Embryonic facial prominence (tissue), 1 donor: ENCODE results near the gene PARD6A.
"Not testable (repeated sequence)": the region's sequence is repeated elsewhere in the genome, so short reads cannot be mapped to it uniquely, and the experiment has no call there.

Experiments
- DNase-seq: peaks from one replicate; pipeline ENCODE4 v3.0.0-alpha.2; 2016; ENCODE audit errors: extremely low spot score

Gene PARD6A

GRCh38 chr16:67685388-67686112 lies 24.8 kb downstream of the PARD6A start:
- DNase-seq = no peak

DNA sequence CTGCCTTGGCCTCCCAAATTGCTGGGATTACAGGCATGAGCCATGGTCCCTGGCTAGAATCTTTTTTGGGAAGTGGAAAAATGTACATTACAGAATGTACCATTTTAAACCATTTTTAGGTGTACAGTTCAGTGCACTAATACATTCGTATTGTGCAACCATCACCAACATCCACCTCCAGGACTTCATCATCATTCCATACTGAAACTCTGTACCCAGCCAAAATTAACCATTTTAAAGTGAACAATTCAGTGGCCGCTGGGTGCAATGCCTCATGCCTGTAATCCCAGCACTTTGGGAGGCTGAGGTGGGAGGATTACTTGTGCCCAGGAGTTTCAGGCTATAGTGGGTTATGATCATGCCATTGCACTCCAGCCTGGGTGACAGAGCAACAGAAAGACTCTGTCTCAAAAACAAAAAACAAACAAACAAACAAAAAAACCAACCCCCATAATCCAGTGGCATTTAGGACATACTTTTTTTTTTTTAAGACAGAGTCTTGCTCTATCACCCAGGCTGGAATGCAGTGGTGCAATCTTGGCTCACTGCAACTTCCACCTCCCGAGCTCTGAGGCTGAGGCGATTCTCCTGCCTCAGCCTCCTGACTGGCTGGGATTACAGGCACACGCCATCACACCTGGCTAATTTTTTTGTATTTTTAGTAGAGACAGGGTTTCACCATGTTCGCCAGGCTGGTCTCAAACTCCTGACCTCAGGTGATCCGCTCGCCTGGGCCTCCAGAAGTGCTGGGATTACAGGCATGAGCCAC lies 32.9 kb downstream of the PARD6A start:
- DNase-seq = not testable (repeated sequence)

DNA sequence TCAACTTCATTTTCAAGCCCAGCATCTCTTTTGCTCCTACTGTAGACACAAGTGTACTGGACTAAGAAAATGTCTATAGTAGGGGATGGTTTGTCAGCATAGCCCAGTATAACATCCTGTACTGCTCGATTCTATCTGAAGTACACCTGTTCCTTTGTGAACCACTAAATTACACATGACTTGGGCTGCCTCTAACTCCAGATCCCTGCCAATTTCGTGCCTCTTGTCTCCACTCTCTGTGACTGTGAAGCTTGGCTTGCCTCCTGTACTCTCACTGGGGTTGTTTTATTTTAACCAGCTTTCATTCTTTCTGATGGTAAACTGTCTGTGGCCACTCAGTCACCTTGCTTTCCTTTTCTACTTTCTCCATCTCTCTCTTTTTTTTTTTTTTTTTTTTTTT lies 33.9 kb downstream of the PARD6A start:
- no peak for DNase-seq

DNA sequence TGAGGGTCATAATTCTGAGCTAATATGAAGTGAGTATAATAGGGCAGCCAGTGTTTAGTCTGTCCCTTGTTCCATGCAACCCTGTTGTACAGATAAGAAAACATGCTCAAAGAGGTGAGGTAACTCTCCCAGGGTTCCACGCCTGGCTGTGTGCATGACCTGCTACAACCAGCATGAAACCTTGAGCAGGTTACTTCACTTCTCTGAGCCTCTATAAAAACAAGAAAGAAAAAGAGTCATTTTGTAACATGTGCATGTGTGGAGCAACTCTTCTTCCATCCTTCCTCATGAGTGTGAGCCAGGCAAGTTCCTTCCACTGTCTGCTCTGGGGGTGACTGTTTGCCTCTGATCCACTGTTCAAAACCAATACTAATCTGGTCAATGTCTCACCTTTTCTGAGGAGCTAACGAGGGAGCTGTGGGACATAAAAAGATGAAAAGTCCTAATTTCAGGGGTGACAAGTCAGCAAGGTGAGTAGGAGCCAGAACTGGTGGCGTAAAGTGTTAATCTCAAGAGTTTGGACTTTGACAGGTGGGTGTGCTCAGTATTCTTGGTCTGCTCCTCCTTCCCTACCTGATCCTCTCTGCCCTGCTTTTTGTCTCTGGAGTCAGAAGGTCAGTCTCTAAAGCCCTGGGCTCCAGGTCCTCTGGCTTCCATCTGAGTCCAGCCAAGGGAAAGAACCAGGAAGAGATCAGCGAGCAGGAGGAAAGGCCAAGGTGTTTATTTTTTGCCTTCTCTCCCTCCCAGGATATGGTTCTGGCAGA lies 36.8 kb downstream of the PARD6A start:
- no peak for DNase-seq

DNA sequence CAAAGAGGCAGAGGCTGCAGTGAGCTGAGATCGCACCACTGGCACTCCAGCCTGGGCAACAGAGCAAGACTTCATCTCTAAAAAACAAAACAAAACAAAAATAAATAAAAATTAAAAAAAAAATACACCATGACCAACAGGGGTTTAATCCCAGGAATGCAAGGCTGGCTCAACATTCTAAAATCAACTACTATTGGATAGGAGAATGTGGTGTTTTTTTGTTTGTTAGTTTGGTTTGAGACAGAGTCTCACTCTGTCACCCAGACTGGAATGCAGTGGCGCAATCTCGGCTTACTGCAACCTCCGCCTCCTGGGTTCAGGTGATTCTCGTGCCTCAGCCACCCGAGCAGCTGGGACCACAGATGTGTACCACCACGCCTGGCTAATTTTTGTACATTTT lies 38.5 kb downstream of the PARD6A start:
- DNase-seq = no peak

- DNase-seq = no peak
Measured at GRCh38 chr16:67701420-67701819, 40.7 kb downstream of the PARD6A start.

DNA sequence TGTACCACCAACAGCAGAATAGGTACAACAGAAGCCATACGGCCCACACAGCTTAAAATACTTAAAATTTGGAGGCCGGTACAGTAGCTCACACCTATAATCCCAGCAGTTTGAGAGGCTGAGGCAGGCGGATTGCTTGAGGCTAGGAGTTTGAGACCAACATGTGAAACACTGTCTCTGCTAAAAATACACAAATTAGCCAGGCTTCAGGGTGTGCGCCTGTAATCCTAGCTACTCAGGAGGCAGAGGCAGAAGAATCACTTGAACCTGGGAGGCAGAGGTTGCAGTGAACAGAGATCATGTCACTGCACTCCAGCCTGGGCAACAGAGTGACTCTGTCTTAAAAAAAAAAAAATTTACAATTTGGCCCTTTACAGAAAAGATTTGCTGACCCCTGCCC lies 41.4 kb downstream of the PARD6A start:
- DNase-seq = no peak

- no peak for DNase-seq
Measured at GRCh38 chr16:67703626-67704025, 42.9 kb downstream of the PARD6A start.

- DNase-seq = no peak
Measured at GRCh38 chr16:67704110-67704509, 43.4 kb downstream of the PARD6A start.

DNA sequence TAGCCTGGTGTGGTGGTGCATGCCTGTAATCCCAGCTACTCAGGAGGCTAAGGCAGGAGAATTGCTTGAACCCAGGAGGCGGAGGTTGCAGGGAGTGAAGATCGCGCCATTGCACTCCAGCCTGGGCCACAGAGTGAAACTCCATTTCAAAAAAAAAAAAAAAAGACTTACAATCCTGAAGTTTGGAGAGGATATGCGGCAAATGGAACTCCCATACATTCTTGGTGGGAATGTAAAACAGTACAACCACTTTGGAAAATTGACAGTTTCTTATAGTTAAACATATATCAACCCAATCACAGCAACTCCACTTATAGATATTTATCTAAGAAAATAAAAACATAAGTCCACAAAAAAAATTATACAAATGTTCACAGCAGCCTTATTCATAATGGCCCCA lies 46.5 kb downstream of the PARD6A start:
- DNase-seq = no peak

- DNase-seq = no peak
Measured at GRCh38 chr16:67707790-67708189, 47.0 kb downstream of the PARD6A start.

DNA sequence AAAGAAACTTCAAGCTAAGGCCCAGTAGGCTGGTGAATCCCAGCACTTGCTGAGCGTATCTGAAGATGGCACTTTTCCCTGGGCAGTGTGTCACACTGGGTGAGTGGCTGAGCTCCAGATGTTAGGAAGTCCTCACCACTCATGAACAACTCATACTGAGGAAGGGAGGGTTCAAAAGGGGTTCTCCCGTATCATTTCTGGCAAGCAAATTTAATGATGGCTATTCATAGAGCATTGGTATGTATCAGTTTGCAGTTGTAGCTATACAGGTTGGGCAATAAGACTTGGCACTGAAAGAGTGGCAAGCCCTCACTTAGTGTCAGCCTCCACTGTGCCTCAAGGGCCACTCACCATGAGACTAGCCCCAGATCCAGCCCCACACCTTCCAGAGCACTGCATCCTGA lies 47.6 kb downstream of the PARD6A start:
- DNase-seq = no peak

DNA sequence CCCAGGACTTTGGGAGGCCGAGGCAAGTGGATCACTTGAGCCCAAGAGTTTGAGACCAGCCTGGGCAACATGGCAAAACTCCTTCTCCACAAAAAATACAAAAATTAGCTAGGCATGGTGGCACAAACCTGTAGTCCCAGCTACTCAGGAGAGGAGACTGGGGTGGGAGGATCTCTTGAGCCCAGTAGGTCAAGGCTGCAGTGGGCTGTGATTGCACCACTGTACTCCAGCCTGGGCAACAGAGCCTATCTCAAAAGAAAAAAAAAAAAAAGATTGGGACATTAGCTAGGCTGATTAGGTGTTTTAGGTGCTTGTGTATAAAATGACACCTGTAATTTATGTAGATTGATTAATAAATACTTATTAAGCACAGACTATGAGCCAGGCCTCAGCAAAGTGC lies 48.3 kb downstream of the PARD6A start:
- no peak for DNase-seq

- DNase-seq = no peak
Measured at GRCh38 chr16:67710607-67711006, 49.8 kb downstream of the PARD6A start.
